ENCODE data around the gene COG8. TPM values are rescaled to one million over a fixed set of nuclear protein-coding genes. Genes with fewer than 3 reads are reported as not detected.
"Not testable (repeated sequence)": the region's sequence is repeated elsewhere in the genome, so short reads cannot be mapped to it uniquely, and the experiment has no call there.

COG8 gene
- total RNA-seq, 4 donors from 2014 or later, result 63.3 to 84.2 (median 74.7) TPM

DNA sequence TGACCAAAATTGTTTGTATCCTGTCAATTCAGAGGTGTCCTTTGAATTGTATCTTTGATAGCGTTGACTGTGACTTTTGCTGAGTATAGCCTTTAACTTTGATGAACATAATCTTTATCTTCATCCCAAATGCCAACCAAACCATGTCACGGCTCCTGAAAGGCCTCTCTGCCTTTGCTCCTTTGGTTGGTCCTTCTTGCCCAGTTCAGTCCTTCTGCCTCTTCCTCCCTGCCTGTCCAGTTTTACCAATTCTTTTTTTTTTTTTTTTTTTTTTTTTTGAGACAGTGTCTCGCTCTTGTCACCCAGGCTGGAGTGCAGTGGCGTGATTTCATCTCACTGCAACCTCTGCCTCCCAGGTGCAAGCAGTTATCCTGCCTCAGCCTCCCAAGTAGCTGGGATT, 41.1 kb downstream of the COG8 start:
- Histone ChIP-seq H3K9me3 (no peaks in the 10 kb centered on the region), H3K27me3 (no peaks in the 10 kb centered on the region), H3K27ac (peak overlapping the region; percentile 67 to 92 (median 88)), H3K4me3 (replicated peaks in 1 of 3) (no peak overlapping the region), H3K4me1 (peaks cover 60 to 65% of the 10 kb centered on the region in 2 donors), H3K36me3 (no peaks in the 10 kb centered on the region)
- TF ChIP-seq POLR2A (IDR thresholded peaks at IDR 0.05), result no peak
- TF ChIP-seq, protein P1, sequence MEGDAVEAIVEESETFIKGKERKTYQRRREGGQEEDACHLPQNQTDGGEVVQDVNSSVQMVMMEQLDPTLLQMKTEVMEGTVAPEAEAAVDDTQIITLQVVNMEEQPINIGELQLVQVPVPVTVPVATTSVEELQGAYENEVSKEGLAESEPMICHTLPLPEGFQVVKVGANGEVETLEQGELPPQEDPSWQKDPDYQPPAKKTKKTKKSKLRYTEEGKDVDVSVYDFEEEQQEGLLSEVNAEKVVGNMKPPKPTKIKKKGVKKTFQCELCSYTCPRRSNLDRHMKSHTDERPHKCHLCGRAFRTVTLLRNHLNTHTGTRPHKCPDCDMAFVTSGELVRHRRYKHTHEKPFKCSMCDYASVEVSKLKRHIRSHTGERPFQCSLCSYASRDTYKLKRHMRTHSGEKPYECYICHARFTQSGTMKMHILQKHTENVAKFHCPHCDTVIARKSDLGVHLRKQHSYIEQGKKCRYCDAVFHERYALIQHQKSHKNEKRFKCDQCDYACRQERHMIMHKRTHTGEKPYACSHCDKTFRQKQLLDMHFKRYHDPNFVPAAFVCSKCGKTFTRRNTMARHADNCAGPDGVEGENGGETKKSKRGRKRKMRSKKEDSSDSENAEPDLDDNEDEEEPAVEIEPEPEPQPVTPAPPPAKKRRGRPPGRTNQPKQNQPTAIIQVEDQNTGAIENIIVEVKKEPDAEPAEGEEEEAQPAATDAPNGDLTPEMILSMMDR (IDR thresholded peaks at IDR 0.05), result no peak
- intact Hi-C loops (cut with DNase I), result no loop called here
- 98 to 100% methylated on average over 4 of the region's 4 CpGs for WGBS, 2 donors
- DNase-seq, result no peak

DNA sequence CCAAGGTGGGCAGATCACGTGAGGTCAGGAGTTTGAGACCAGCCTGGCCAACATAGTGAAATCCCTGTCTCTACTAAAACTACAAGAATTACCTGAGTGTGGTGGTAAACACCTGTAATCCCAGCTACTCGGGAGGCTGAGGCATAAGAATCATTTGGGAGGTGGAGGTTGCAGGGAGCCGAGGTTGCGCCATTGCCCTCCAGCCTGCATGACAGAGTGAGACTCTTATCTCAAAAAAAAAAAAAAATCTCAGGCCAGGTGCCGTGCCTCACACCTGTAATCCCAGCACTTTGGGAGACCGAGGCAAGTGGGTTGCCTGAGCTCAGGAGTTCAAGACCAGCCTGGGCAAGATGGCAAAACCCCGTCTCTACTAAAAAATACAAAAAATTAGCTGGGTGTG, 42.6 kb downstream of the COG8 start:
- H3K27me3 ChIP-seq; H3K9me3 ChIP-seq; DNase-seq; H3K27ac ChIP-seq; H3K4me3 ChIP-seq (replicated peaks in 1 of 3); H3K36me3 ChIP-seq; intact Hi-C loops (cut with DNase I): not testable (repeated sequence)
- H3K4me1 ChIP-seq, result peaks cover 59 to 63% of the 10 kb centered on the region in 2 donors
- 96 to 97% methylated on average over 7 of the region's 7 CpGs for WGBS, 2 donors

DNA sequence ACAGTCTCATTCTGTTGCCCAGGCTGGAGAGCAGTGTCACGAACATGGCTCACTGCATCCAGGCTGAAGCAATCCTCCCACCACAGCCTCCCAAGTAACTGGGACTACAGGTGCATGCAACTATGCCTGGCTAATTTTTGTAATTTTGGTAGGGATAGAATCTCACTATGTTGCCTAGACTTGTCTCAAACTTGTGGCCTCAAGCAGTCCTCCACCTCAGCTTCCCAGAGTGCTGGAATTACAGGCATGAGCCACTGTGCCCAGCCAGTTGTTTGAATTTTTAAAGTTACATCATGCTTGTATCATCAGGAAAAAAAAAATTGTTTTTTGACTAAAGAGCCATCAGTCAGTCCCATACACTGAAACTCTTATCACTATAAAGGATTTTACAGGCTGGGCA, 45.3 kb downstream of the COG8 start:
- TF ChIP-seq, protein P1 (IDR thresholded peaks at IDR 0.05), result no peak
- TF ChIP-seq POLR2A (IDR thresholded peaks at IDR 0.05), result no peak
- intact Hi-C loops (cut with DNase I), result no loop called here
- Histone ChIP-seq H3K4me3 (replicated peaks in 1 of 3) (no peak overlapping the region), H3K4me1 (peaks cover 40 to 46% of the 10 kb centered on the region in 2 donors), H3K27me3 (no peaks in the 10 kb centered on the region), H3K9me3 (no peaks in the 10 kb centered on the region), H3K27ac (peak overlapping the region in 1 of 3 donors; percentile 44), H3K36me3 (no peaks in the 10 kb centered on the region)
- DNase-seq, result no peak
- WGBS, 2 donors, result 87 to 95% methylated on average over 1 of the region's 1 CpG

DNA sequence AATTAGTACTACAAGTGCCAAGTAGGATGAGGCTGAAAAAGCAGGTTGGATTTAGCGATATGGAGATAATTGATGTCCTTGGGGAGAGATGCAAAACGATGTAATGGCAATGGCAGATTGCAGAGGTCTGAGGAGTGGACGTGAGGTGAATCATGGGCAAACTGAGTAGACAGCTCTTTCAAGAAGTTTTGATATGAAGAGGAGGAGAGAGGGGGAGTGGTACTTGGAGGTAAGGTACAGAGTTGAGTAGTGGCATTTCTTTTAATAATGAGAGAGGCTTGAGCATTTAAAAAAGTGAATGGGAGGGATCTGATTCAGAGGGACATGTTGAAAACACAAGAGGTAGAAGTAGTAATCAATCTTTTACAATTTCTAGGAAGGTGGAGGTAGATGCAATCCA, 46.0 kb downstream of the COG8 start:
- 58 to 69% methylated on average over 3 of the region's 3 CpGs for WGBS, 2 donors
- TF ChIP-seq POLR2A (IDR thresholded peaks at IDR 0.05), result no peak
- TF ChIP-seq, protein P1 (IDR thresholded peaks at IDR 0.05), result no peak
- DNase-seq, result no peak
- Histone ChIP-seq H3K4me3 (replicated peaks in 1 of 3) (no peak overlapping the region), H3K36me3 (no peaks in the 10 kb centered on the region), H3K27me3 (no peaks in the 10 kb centered on the region), H3K9me3 (no peaks in the 10 kb centered on the region), H3K27ac (peak overlapping the region in 2 of 3 donors; percentile 39 to 44), H3K4me1 (peaks cover 36 to 41% of the 10 kb centered on the region in 2 donors)
- intact Hi-C loops (cut with DNase I), result no loop called here

DNA sequence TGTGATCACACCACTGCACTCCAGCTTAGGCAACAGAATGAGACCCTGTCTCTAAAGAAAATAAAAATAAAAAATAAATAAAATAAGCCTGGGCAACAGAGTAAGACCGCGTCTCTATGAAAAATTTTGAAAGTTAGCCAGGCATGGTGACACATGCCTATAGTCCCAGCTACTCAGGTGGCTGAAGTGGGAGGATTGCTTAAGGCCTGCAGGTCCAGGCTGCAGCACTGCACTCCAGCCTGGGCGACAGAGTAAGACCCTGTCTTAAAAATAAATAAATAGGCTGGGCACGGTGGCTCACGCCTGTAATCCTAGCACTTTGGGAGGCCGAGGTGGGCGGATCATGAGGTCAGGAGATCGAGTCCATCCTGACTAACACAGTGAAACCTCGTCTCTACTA, 47.7 kb downstream of the COG8 start:
- peaks cover 31 to 41% of the 10 kb centered on the region in 2 donors for H3K4me1 ChIP-seq
- H3K27me3 ChIP-seq; H3K9me3 ChIP-seq; intact Hi-C loops (cut with DNase I); H3K4me3 ChIP-seq (replicated peaks in 1 of 3); H3K36me3 ChIP-seq: not testable (repeated sequence)
- 73 to 76% methylated on average over 9 of the region's 9 CpGs for WGBS, 2 donors
- peak; percentile 42 to 43 for DNase-seq
- peak overlapping the region; percentile 8 to 50 (median 14) for H3K27ac ChIP-seq

DNA sequence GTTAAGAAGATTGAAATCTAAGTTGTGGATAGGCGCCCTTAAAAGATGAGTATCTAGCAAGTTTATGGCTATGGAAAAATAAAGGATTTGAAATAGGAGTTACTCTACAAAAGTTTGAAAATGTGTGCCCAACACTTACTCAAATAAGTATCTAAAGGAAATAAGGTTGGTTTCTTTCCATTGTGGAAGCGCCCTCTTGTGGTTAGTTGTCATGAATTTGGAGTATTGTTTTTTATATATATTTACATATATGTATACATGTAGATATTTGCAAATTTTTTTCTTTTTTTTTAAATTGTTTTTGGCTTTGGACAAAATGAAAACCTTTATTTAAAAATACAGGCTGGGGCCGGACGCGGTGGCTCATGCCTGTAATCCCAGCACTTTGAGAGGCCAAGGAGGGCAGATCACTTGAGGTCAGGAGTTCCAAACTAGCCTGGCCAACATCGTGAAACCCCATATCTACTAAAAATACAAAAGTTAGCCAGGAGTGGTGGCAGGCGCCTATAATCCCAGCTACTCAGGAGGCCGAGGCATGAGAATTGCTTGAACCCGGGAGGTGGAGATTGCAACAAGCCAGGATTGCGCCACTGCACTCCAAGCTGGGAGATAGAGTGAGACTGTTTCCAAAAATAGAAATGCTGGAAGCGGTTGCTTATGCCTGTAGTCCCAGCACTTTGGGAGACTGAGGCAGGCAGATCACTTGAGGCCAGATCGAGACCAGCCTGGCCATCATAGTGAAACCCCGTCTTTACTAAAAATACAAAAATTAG, 52.2 kb downstream of the COG8 start:
- Histone ChIP-seq H3K27me3 (no peaks in the 10 kb centered on the region), H3K4me1 (peaks cover 10 to 20% of the 10 kb centered on the region in 2 donors), H3K4me3 (replicated peaks in 1 of 3) (no peak overlapping the region), H3K36me3 (peaks cover 12 to 14% of the 10 kb centered on the region in 2 donors), H3K9me3 (no peaks in the 10 kb centered on the region), H3K27ac (peak overlapping the region; percentile 20 to 64 (median 47))
- intact Hi-C loops (cut with DNase I), result loop anchor here (5.0 kb wide), 1 partner anchor 135 kb away; no protein-coding TSS in a partner anchor
- no peak for TF ChIP-seq POLR2A (IDR thresholded peaks at IDR 0.05)
- TF ChIP-seq, protein P1 (IDR thresholded peaks at IDR 0.05), result peak; percentile 29 to 71 (median 52)
- WGBS, 2 donors, result 65 to 67% methylated on average over 13 of the region's 13 CpGs
- DNase-seq, result peak; percentile 19 to 30
